Measurements from ENCODE around the gene PPP1R12B.

The PPP1R12B gene

GRCh38 chr1:202589190-202589930 is 240.9 kb downstream of the PPP1R12B start (continued):
- TF ChIP-seq ZNF555 (tag by site-specific recombination; conservative IDR thresholded peaks at IDR 0.05) (0 out of 2 replicates have a peak, but pooled peaks have one; percentile 3), ZBTB48 (tag by site-specific recombination; IDR thresholded peaks at IDR 0.05) (0 out of 2 replicates have a peak, but pooled peaks have one; percentile 33), RBAK (tag by site-specific recombination; IDR thresholded peaks at IDR 0.05) (no peak), ZSCAN23 (tag by site-specific recombination; IDR thresholded peaks at IDR 0.05) (0 out of 2 replicates have a peak, but pooled peaks have one; percentile 69), ZNF121 (tag by site-specific recombination; IDR thresholded peaks at IDR 0.05) (no peak), ZNF394 (tag by site-specific recombination; IDR thresholded peaks at IDR 0.05; ENCODE audit: borderline replicate concordance) (peak; percentile 59; the same call in 1 of the 2 replicates), PBX3 (CRISPR knock-in tag; IDR thresholded peaks at IDR 0.05) (no peak), ZNF629 (tag by site-specific recombination; IDR thresholded peaks at IDR 0.05) (peak; percentile 97), PATZ1 (tag by site-specific recombination; IDR thresholded peaks at IDR 0.05) (peak; percentile 73), WT1 (tag by site-specific recombination; IDR thresholded peaks at IDR 0.05) (peak; percentile 84), ZNF2 (tag by site-specific recombination; IDR thresholded peaks at IDR 0.05) (0 out of 2 replicates have a peak, but pooled peaks have one; percentile 63), ZNF24 (tag by site-specific recombination; IDR thresholded peaks at IDR 0.05) (peak; percentile 87), ZNF311 (tag by site-specific recombination; IDR thresholded peaks at IDR 0.05; ENCODE audit: borderline replicate concordance) (no peak), ZFP3 (tag by site-specific recombination; IDR thresholded peaks at IDR 0.05; ENCODE audit: low read depth) (no peak), KLF17 (tag by site-specific recombination; IDR thresholded peaks at IDR 0.05) (peak; percentile 94), AEBP2 (tag by site-specific recombination; IDR thresholded peaks at IDR 0.05; ENCODE audit: borderline replicate concordance) (no peak), ZBTB44 (tag by site-specific recombination; IDR thresholded peaks at IDR 0.05) (no peak), ZNF843 (tag by site-specific recombination; IDR thresholded peaks at IDR 0.05) (0 out of 2 replicates have a peak, but pooled peaks have one; percentile 37), PRDM10 (tag by site-specific recombination; IDR thresholded peaks at IDR 0.05) (peak; percentile 63), ZNF639 (tag by site-specific recombination; IDR thresholded peaks at IDR 0.05) (peak; percentile 94), KLF1 (tag by site-specific recombination; IDR thresholded peaks at IDR 0.05) (peak; percentile 40; the same call in 1 of the 2 replicates), ZNF501 (tag by site-specific recombination; IDR thresholded peaks at IDR 0.05) (peak; percentile 60; the same call in 1 of the 2 replicates), ZBTB8A (tag by site-specific recombination; IDR thresholded peaks at IDR 0.05) (no peak), ZNF223 (tag by site-specific recombination; IDR thresholded peaks at IDR 0.05) (no peak), ZNF335 (tag by site-specific recombination; conservative IDR thresholded peaks at IDR 0.05) (no peak)
